Inflammatory macrophage (primary cell): ENCODE results near the gene RGS17.
"Not testable (repeated sequence)": the region's sequence is repeated elsewhere in the genome, so short reads cannot be mapped to it uniquely, and the experiment has no call there.

Source experiments
- DNase-seq, 2 donors: peaks; one replicate each; pipeline ENCODE4 v3.0.0-alpha.2; 2020 to 2022

The RGS17 gene

GRCh38 chr6:153123801-153124200, 7.3 kb downstream of the RGS17 start:
- no peak for DNase-seq

- DNase-seq, result no peak
Observed at GRCh38 chr6:153121311-153121710, 9.8 kb downstream of the RGS17 start.

- DNase-seq, result peak; percentile 74 to 83
Observed at GRCh38 chr6:153117986-153118879, 12.8 kb downstream of the RGS17 start.

GRCh38 chr6:153111082-153111481, 20.0 kb downstream of the RGS17 start:
- not testable (repeated sequence) for DNase-seq

GRCh38 chr6:153110612-153111011, 20.5 kb downstream of the RGS17 start:
- DNase-seq, result not testable (repeated sequence)

GRCh38 chr6:153108315-153108714, 22.8 kb downstream of the RGS17 start:
- no peak for DNase-seq

- DNase-seq, result no peak
Observed at GRCh38 chr6:153106021-153106420, 25.1 kb downstream of the RGS17 start.

- DNase-seq, result no peak
Observed at GRCh38 chr6:153104220-153104619, 26.9 kb downstream of the RGS17 start.

- DNase-seq, result no peak
Observed at GRCh38 chr6:153103319-153103655, 27.8 kb downstream of the RGS17 start.

GRCh38 chr6:153102605-153103318, 28.3 kb downstream of the RGS17 start:
- DNase-seq, result no peak

GRCh38 chr6:153101461-153101860, 29.6 kb downstream of the RGS17 start:
- peak; percentile 18 to 44 for DNase-seq

GRCh38 chr6:153099636-153100035, 31.4 kb downstream of the RGS17 start:
- no peak for DNase-seq

GRCh38 chr6:153096792-153097191, 34.3 kb downstream of the RGS17 start:
- DNase-seq, result peak; percentile 35 to 50

GRCh38 chr6:153096031-153096430, 35.1 kb downstream of the RGS17 start:
- DNase-seq, result peak in 1 of 2 donors; percentile 12

GRCh38 chr6:153092082-153093013, 38.7 kb downstream of the RGS17 start:
- peak; percentile 79 to 80 for DNase-seq

- peak; percentile 72 to 79 for DNase-seq
Observed at GRCh38 chr6:153090241-153090930, 40.7 kb downstream of the RGS17 start.

- DNase-seq, result no peak
Observed at GRCh38 chr6:153088796-153089195, 42.3 kb downstream of the RGS17 start.

- DNase-seq, result peak; percentile 67 to 82
Observed at GRCh38 chr6:153087436-153087835, 43.6 kb downstream of the RGS17 start.

- DNase-seq, result no peak
Observed at GRCh38 chr6:153086225-153086990, 44.7 kb downstream of the RGS17 start.

- DNase-seq, result no peak
Observed at GRCh38 chr6:153085239-153085638, 45.8 kb downstream of the RGS17 start.

GRCh38 chr6:153084393-153084792, 46.7 kb downstream of the RGS17 start:
- DNase-seq, result no peak
